Measurements from ENCODE around the gene EEF1E1. TPM values are rescaled to one million over a fixed set of nuclear protein-coding genes. Genes with fewer than 3 reads are reported as not detected.

The EEF1E1 gene
- total and polyA plus RNA-seq, 9 of the 15 experiments (the other 6 are each of a cell fraction or from before 2014, with no cell fraction given), result 135 to 1,355 (median 327) TPM

DNA sequence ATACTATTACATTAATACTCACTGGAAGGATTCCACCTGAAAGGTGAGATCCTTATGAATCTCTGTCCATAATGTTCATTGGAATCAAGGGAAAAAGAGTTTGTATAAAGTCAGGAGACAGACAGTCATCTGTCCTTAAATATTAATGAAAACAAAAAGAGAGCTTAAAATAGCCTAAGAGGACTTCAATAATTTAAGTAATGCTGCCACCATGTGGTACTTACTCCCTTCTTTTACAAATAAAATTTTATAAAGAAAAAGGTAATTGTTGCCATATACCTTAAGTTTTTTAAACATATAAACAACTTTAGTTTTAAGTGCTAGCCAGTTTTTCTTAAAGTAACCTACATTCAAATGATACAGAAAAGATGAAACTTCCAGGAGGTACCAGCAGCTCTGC, 43.2 kb downstream of the EEF1E1 start:
- in situ Hi-C loops (cut with MboI) (no loop called here), intact Hi-C loops (cut with micrococcal nuclease) (no loop called here)
- H4K20me1 ChIP-seq (replicated peaks; ENCODE audit: control insufficient read depth, insufficient read depth, low read length), result no peaks in the 10 kb centered on the region
- H3K27ac ChIP-seq (ENCODE audit: extremely low read depth, low read depth, low read length), result no peak overlapping the region
- no peak overlapping the region for H3K9ac ChIP-seq (ENCODE audit: insufficient read depth in 1 of 2, low read depth in 2 of 2, low read length in 2 of 2)
- H3K4me2 ChIP-seq (ENCODE audit: insufficient read depth, low read length), result no peak overlapping the region
- H3K9me3 ChIP-seq (replicated peaks; ENCODE audit: control insufficient read depth, insufficient read depth, low read depth, low read length), result no peaks in the 10 kb centered on the region
- H3K79me2 ChIP-seq (ENCODE audit: control insufficient read depth, insufficient read depth, low read length), result peaks cover 23% of the 10 kb centered on the region
- TF ChIP-seq, protein P1, sequence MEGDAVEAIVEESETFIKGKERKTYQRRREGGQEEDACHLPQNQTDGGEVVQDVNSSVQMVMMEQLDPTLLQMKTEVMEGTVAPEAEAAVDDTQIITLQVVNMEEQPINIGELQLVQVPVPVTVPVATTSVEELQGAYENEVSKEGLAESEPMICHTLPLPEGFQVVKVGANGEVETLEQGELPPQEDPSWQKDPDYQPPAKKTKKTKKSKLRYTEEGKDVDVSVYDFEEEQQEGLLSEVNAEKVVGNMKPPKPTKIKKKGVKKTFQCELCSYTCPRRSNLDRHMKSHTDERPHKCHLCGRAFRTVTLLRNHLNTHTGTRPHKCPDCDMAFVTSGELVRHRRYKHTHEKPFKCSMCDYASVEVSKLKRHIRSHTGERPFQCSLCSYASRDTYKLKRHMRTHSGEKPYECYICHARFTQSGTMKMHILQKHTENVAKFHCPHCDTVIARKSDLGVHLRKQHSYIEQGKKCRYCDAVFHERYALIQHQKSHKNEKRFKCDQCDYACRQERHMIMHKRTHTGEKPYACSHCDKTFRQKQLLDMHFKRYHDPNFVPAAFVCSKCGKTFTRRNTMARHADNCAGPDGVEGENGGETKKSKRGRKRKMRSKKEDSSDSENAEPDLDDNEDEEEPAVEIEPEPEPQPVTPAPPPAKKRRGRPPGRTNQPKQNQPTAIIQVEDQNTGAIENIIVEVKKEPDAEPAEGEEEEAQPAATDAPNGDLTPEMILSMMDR (IDR thresholded peaks at IDR 0.05 in 2 of 3, conservative IDR thresholded peaks at IDR 0.05 in 1 of 3; ENCODE audit: insufficient read depth in 2 of 3, low read depth in 1 of 3, low read length in 3 of 3), result peak in 1 of 3 experiments; percentile 58; a peak in 2 of 6 replicates
- no peak for TF ChIP-seq RAD51 (IDR thresholded peaks at IDR 0.05; ENCODE audit: borderline replicate concordance, low read depth)
- TF ChIP-seq MEF2A (IDR thresholded peaks at IDR 0.05; ENCODE audit: control insufficient read depth, low read depth, low read length), result peak; percentile 72; the same call in 1 of the 2 replicates
- peak; percentile 53; a peak in 3 of 4 replicates for TF ChIP-seq RAD21 (CRISPR knock-in tag; conservative IDR thresholded peaks at IDR 0.05 in 1 of 2, IDR thresholded peaks at IDR 0.05 in 1 of 2)
- TF ChIP-seq, protein P2, sequence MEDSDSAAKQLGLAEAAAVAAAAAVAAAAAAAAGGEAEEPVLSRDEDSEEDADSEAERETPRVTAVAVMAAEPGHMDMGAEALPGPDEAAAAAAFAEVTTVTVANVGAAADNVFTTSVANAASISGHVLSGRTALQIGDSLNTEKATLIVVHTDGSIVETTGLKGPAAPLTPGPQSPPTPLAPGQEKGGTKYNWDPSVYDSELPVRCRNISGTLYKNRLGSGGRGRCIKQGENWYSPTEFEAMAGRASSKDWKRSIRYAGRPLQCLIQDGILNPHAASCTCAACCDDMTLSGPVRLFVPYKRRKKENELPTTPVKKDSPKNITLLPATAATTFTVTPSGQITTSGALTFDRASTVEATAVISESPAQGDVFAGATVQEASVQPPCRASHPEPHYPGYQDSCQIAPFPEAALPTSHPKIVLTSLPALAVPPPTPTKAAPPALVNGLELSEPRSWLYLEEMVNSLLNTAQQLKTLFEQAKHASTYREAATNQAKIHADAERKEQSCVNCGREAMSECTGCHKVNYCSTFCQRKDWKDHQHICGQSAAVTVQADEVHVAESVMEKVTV (CRISPR knock-in tag; IDR thresholded peaks at IDR 0.05), result peak; percentile 59
- no peak for TF ChIP-seq IRF2 (CRISPR knock-in tag; IDR thresholded peaks at IDR 0.05)
- DNase-seq (ENCODE audit: extremely low read depth in 1 of 4, low spot score in 3 of 4) (peak in 1 of 4 experiments; percentile 16), ATAC-seq (no peak), FAIRE-seq (no peak)
- CTCF ChIA-PET (ENCODE audit: low intra/inter-chr PET ratio), result interaction anchor here (0.6 to 1.3 kb wide), 5 partner anchors 84 to 783 kb away, joined by 3 to 4 read pairs (median 3); no protein-coding TSS in a partner anchor
- POLR2A ChIA-PET, result interaction anchor here (1.3 to 1.5 kb wide), 3 partner anchors 14 to 336 kb away, joined by 3 to 4 read pairs (median 4); no protein-coding TSS in a partner anchor
- no peaks in the 10 kb centered on the region for H3K27me3 ChIP-seq (ENCODE audit: control insufficient read depth in 2 of 2, insufficient read depth in 2 of 2, low read length in 2 of 2)
- H3K4me3 ChIP-seq, result no peak overlapping the region
- H2AFZ ChIP-seq (ENCODE audit: low read depth, low read length), result no peak overlapping the region
- peaks cover 61% of the 10 kb centered on the region for H3K36me3 ChIP-seq (ENCODE audit: control insufficient read depth, insufficient read depth, low read length)
- no TSS peak for BruUV-seq (replicated peaks)
- H3K4me1 ChIP-seq (replicated peaks in 1 of 2; ENCODE audit: control insufficient read depth in 2 of 2, insufficient read depth in 2 of 2, low read length in 2 of 2), result peaks cover 4 to 5% of the 10 kb centered on the region in 2 experiments; a peak in 3 of 5 replicates
- H3K9me1 ChIP-seq (ENCODE audit: control insufficient read depth, insufficient read depth, low read length), result no peaks in the 10 kb centered on the region
